ENCODE measurements around the gene PDIA5. TPM values are rescaled to one million over a fixed set of nuclear protein-coding genes. Genes with fewer than 3 reads are reported as not detected.

PDIA5 gene
- total RNA-seq, 1 experiment from 2014 or later = 24.3 TPM

- H3K9ac ChIP-seq (ENCODE audit: extremely low read depth, insufficient read length, low read length) = no peak overlapping the region
- no peak overlapping the region for H2BK15ac ChIP-seq (ENCODE audit: low read depth, low read length)
- Mint-ChIP-seq H3K36me3 (ENCODE audit: insufficient read depth in 1 of 3, low read depth in 3 of 3) (peaks cover 10 to 14% (median 13%) of the 10 kb centered on the region in 3 experiments), H3K9me3 (no peaks in the 10 kb centered on the region), H3K4me1 (peaks cover 26 to 33% of the 10 kb centered on the region in 2 experiments), H3K27me3 (ENCODE audit: low read depth) (no peaks in the 10 kb centered on the region), H3K27ac (peak overlapping the region in 1 of 3 experiments; percentile 22; a peak in 1 of 7 replicates), H3K4me3 (no peak overlapping the region)
- no peaks in the 10 kb centered on the region for H3K79me1 ChIP-seq (ENCODE audit: insufficient read depth, low read depth, low read length, poor library complexity, severe bottlenecking)
- no peak overlapping the region for H3T11ph ChIP-seq (ENCODE audit: low read length)
- H4K5ac ChIP-seq (ENCODE audit: insufficient read length, low read depth, low read length) = no peak overlapping the region
- no peak for TF ChIP-seq CTCF (conservative IDR thresholded peaks at IDR 0.05)
- WGBS (ENCODE audit: extremely low coverage, insufficient read length, low lambda C conversion rate) = no CpG with 5 or more reads among the region's 9 CpGs
- H4K8ac ChIP-seq (replicated peaks; ENCODE audit: insufficient read length, low read depth, low read length) = no peak overlapping the region
- H3K27ac ChIP-seq (ENCODE audit: insufficient read length, low read depth, low read length) = no peak overlapping the region
- H2BK20ac ChIP-seq (ENCODE audit: low read depth, low read length, poor library complexity, severe bottlenecking) = no peak overlapping the region
- H3K4ac ChIP-seq (ENCODE audit: low read depth, low read length) = no peak overlapping the region
- no peak overlapping the region for H3K14ac ChIP-seq (ENCODE audit: insufficient read depth, low read length)
- no peak overlapping the region for H3K23ac ChIP-seq (ENCODE audit: insufficient read length, low read depth, low read length)
- no peak overlapping the region for H2BK120ac ChIP-seq (ENCODE audit: low read depth, low read length, poor library complexity, severe bottlenecking)
- H3K4me1 ChIP-seq (ENCODE audit: insufficient read depth, low read length) = peaks cover 10% of the 10 kb centered on the region
- no peaks in the 10 kb centered on the region for H4K20me1 ChIP-seq (ENCODE audit: control insufficient read depth, insufficient read depth, insufficient read length)
- no peak overlapping the region for H3K18ac ChIP-seq (ENCODE audit: insufficient read length, low read depth, low read length)
- no peak overlapping the region for H2BK5ac ChIP-seq (ENCODE audit: insufficient read length, low read length)
- no peaks in the 10 kb centered on the region for H3K27me3 ChIP-seq (ENCODE audit: insufficient read depth, low read length)
- no peak overlapping the region for H2BK12ac ChIP-seq (ENCODE audit: insufficient read length, low read depth, low read length)
- H2AK5ac ChIP-seq (ENCODE audit: insufficient read length, low read length) = no peak overlapping the region
- no peaks in the 10 kb centered on the region for H3K79me2 ChIP-seq (ENCODE audit: insufficient read depth, low read length)
- no peak overlapping the region for H4K91ac ChIP-seq (ENCODE audit: insufficient read length, low read depth, low read length)
- H2AFZ ChIP-seq (ENCODE audit: low read length) = no peak overlapping the region
- no peak overlapping the region for H3K4me2 ChIP-seq (ENCODE audit: insufficient read depth, insufficient read length, low read length)
- DNase-seq = no peak
- H3K56ac ChIP-seq (ENCODE audit: insufficient read length, low read depth, low read length) = no peak overlapping the region
- no peaks in the 10 kb centered on the region for H3K9me3 ChIP-seq (ENCODE audit: control insufficient read depth, low read depth, low read length)
- no peaks in the 10 kb centered on the region for H3K23me2 ChIP-seq (ENCODE audit: insufficient read length, low read depth, low read length, poor library complexity, severe bottlenecking)
Observed at GRCh38 chr3:123140550-123140949, 73.7 kb downstream of the PDIA5 start.

Measured in H9 (cell line).